Measurements from ENCODE around the gene GTF2H4. TPM values are rescaled to one million over a fixed set of nuclear protein-coding genes. Genes with fewer than 3 reads are reported as not detected.

GTF2H4 gene
- polyA plus RNA-seq, 4 donors = 30.2 to 51.2 (median 44.1) TPM

DNA sequence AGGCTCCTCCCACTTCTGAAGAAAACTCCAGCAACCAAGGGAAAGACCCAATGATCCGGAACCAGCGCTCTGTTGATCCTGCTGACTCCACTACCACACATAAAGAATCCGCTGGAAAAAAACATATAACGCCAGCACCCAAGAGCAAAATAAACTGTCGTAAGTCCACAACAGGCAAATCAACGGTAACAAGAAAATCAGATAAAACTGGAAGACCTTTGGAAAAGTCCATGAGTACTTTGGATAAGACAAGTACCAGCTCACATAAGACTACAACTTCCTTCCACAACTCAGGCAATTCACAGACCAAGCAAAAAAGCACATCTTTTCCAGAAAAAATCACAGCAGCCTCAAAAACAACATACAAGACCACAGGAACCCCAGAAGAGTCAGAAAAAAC is 40.8 kb downstream of the GTF2H4 start:
- DNase-seq (ENCODE audit: low read depth in 4 of 4, low spot score in 3 of 4) = no peak

DNA sequence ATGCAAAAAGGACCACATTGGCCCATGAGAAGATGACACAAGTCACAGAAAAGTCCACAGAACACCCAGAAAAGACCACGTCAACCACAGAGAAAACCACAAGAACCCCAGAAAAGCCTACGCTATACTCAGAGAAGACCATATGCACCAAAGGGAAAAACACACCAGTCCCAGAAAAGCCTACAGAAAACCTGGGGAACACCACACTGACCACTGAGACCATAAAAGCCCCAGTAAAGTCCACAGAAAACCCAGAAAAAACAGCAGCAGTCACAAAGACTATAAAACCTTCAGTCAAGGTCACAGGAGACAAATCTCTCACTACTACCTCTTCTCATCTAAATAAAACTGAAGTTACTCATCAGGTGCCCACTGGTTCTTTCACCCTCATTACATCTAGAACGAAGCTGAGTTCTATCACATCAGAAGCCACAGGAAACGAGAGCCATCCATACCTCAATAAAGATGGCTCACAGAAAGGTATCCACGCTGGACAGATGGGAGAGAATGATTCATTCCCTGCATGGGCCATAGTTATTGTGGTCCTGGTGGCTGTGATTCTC is 44.0 kb downstream of the GTF2H4 start:
- no peak for DNase-seq (ENCODE audit: low read depth in 4 of 4, low spot score in 3 of 4)

DNA sequence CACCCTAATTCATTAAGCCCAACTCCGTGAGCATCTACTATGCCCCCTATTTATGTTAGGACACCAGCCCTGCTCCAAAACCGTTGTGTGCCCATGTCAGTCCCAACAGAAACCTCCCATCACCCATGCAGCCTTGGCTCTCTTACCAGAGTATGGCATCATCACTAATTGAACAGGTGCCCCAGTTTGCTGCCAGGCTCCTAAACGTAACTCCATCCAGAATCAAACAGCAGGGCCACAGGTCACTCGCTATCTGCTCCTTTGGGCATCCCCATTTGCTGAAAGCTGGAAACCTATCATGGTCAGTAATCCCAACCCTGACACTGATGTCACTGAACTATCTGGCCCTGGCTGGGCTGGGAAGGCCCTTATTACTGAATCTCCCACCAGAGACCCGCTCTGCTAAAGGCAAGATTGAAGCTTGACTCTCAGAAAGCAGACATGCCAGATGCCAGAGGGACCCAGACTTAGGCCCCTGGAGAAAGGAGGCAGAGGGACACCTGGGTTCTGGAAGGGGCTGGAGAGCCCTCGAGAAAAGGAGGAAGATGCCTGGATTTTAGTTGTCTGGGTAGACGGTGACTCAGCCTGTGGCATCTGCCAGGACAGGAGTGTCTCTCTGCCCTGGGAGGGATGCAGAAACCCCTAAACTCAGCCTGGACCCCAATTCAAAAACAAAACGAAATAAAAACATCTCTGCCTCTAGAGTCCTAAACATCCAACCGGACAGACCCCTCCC is 46.8 kb downstream of the GTF2H4 start:
- DNase-seq (ENCODE audit: low read depth in 4 of 4, low spot score in 3 of 4) = no peak

DNA sequence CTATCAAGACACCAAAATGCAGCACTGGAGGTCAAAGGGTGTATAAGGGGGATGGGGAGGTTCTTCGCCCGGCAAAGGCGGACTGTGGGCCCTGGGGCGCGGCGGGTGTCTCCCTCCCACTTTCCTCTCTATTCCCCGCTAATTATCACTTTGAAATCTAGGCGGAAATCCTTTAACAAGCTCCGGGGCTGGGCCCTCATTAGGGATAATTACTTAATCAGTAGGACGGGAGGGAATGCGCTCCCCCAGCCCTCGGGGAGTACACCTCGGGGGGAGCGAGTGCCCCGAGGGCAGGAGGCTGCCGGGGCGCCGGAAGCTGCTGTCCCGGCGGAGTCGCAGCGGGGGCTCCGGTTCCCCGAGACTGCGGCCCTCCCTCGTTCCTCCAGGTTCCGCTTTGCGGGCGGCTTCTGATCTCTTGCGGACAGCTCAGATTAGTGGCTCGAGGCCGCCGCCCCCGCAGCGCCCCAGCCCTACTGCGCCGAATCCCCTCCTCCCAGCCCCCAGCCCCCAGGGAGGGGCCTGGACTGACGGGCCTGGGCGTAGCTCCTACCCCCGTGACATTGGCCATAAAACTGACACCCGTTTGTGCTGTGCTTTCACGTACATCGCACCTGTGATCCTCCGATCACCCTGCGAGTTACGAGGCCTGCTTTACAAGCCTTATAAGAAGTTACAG is 47.5 kb downstream of the GTF2H4 start:
- DNase-seq (ENCODE audit: low read depth in 4 of 4, low spot score in 3 of 4) = peak in 2 of 4 donors; percentile 48

DNA sequence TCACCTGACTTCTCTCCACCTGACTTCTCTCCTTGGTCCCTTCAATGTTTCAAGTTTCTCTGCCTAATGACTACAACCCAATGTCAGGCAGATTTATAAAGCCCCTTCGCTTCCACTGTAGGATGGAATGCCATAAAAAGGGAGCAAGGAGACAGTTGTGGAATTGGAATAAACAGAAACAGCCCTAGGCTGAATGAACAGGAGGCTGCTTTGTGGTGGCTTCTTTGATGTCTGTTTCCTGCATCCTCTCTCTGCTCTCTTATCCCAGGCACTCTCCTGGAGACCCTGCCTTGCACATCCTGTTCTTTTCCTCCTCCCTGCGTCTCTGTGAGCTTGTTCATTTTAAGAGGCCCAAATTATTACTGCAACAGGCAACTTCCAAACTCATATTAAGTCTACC is 49.7 kb downstream of the GTF2H4 start:
- DNase-seq (ENCODE audit: low read depth in 4 of 4, low spot score in 3 of 4) = no peak

DNA sequence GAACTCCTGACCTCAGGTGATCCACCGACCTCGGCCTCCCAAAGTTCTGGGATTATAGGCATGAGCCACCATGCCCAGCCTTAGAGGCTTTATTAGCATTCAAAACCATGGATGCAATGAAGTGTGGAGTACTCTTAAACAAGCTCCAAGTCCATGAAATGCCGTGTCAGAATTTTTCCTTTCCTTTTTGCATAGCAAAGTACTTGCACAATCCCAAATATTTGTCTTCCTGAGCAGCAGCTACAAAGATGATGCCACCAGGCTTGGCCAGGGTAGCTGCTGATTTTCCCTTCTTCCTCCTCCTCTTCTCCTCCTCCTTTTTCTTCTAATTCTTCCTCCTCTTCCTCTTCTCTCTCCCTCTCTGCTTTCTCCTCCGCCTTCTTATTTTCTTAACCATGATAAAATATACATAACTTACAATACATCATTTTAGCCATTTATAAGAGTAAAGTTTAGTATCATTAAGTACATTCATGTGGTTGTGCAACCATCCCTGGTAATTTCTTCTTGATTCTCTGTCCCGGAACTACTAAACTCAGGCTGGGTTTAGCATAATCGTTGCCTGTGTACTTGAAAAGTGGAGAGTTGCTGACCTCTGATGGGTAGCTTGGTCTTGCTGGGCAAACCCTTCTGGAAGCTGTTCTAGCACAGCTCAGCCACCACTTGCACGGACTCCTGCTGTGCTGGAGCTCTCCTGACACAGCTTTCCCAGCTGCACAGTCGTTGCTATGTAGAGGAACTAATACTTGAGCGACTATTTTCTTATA is 53.1 kb downstream of the GTF2H4 start:
- no peak for DNase-seq (ENCODE audit: low read depth in 4 of 4, low spot score in 3 of 4)

DNA sequence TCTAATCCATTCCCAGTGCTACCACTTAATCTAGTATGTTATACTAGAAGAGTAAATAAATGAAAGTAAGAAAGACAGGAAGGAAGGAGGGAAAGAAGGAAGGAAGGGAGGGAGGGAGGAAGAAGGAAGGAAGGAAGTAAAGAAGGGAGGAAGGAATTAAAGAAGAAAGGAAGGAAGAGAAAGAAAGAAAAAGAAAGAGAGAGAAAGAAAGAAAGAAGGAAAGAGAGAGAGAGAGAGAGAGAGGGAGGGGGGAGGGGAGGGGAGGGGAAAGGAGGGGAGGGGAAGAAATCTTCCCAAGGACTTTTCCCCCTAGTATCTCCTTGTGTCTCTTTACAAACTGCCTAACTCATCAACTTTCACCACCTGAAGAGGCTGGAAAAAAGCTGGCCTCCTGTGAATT is 54.7 kb downstream of the GTF2H4 start:
- DNase-seq (ENCODE audit: low read depth in 4 of 4, low spot score in 3 of 4) = no peak

DNA sequence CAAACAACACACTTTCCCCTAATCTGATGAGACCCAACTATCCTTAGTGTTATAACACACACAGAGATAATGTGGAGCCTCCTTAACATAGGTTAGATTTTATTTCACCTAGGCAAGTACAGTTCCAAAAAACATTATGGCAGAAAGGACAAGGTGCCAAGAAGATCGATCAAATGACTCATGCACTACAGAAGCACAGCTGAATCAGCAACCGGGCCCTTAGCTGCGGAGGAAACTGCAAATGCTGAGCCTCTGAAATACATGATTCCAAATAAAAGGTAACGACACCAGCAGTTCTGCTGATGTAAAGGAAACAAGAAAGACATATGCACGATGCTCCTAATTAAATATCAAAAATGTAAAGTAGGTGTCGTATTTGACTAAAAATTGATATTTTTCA is 55.6 kb downstream of the GTF2H4 start:
- DNase-seq (ENCODE audit: low read depth in 4 of 4, low spot score in 3 of 4) = no peak

Other genes starting within 250 kb of the GTF2H4 start
- 10 to 100 TPM; 28.8 to 51.3 (median 41.2) TPM for gene DHX16, start 235.2 kb upstream of the GTF2H4 start, polyA plus RNA-seq (ENCODE audit: insufficient read length in 4 of 4)
- 10 to 100 TPM; 34.3 to 56.4 (median 40.2) TPM for gene PPP1R18, start 221.6 kb upstream of the GTF2H4 start, polyA plus RNA-seq (ENCODE audit: insufficient read length in 4 of 4)
- gene NRM, start 217.2 kb upstream of the GTF2H4 start, polyA plus RNA-seq (ENCODE audit: insufficient read length in 4 of 4) = 10 to 100 TPM; 35.6 to 40.7 (median 38.1) TPM
- 10 to 100 TPM; 34.7 to 49.0 (median 45.2) TPM for gene MDC1, start 190.9 kb upstream of the GTF2H4 start, polyA plus RNA-seq (ENCODE audit: insufficient read length in 4 of 4)
- gene TUBB, start 187.9 kb upstream of the GTF2H4 start, polyA plus RNA-seq (ENCODE audit: insufficient read length in 4 of 4) = 1,000 to 10,000 TPM; 1,126 to 1,457 (median 1,265) TPM
- 100 to 1,000 TPM; 103 to 143 (median 138) TPM for gene FLOT1, start 165.5 kb upstream of the GTF2H4 start, polyA plus RNA-seq (ENCODE audit: insufficient read length in 4 of 4)
- 10 to 100 TPM; 17.5 to 23.5 (median 21.3) TPM for gene IER3, start 163.7 kb upstream of the GTF2H4 start, polyA plus RNA-seq (ENCODE audit: insufficient read length in 4 of 4)
- 100 to 1,000 TPM in 3 of 4 donors, 10 to 100 TPM in 1; 55.6 to 201 (median 156) TPM for gene DDR1, start 23.7 kb upstream of the GTF2H4 start, polyA plus RNA-seq (ENCODE audit: insufficient read length in 4 of 4)
- gene VARS2, start 6.0 kb downstream of the GTF2H4 start, polyA plus RNA-seq (ENCODE audit: insufficient read length in 4 of 4) = 10 to 100 TPM; 26.1 to 59.5 (median 35.3) TPM
- 1 to 10 TPM in 1 of 4 donors, under 1 TPM in 3; 0.16 to 1.0 (median 0.82) TPM for gene SFTA2, start 24.0 kb downstream of the GTF2H4 start, polyA plus RNA-seq (ENCODE audit: insufficient read length in 4 of 4)
- gene MUCL3, start 32.8 kb downstream of the GTF2H4 start, polyA plus RNA-seq (ENCODE audit: insufficient read length in 4 of 4) = under 1 TPM in 3 of 4 donors, not detected in 1; 0.03 to 0.09 (median 0.03) TPM
- under 1 TPM in 1 of 4 donors, not detected in 3; 0.04 TPM for gene MUC21, start 75.5 kb downstream of the GTF2H4 start, polyA plus RNA-seq (ENCODE audit: insufficient read length in 4 of 4)
- gene MUC22, start 102.3 kb downstream of the GTF2H4 start, polyA plus RNA-seq (ENCODE audit: insufficient read length in 4 of 4) = not detected
- gene C6orf15, start 204.4 kb downstream of the GTF2H4 start, polyA plus RNA-seq (ENCODE audit: insufficient read length in 4 of 4) = under 1 TPM in 1 of 4 donors, not detected in 3; 0.19 TPM
- 1 to 10 TPM in 1 of 4 donors, under 1 TPM in 1, not detected in 2; 0.19 to 1.0 TPM for gene PSORS1C1, start 206.6 kb downstream of the GTF2H4 start, polyA plus RNA-seq (ENCODE audit: insufficient read length in 4 of 4)
- not detected for gene CDSN, start 212.2 kb downstream of the GTF2H4 start, polyA plus RNA-seq (ENCODE audit: insufficient read length in 4 of 4)
- gene PSORS1C2, start 230.9 kb downstream of the GTF2H4 start, polyA plus RNA-seq (ENCODE audit: insufficient read length in 4 of 4) = under 1 TPM in 1 of 4 donors, not detected in 3; 0.17 TPM
- 10 to 100 TPM; 17.3 to 38.3 (median 30.1) TPM for gene CCHCR1, start 249.6 kb downstream of the GTF2H4 start, polyA plus RNA-seq (ENCODE audit: insufficient read length in 4 of 4)

Data from left renal pelvis (tissue), 4 donors.